GM12878 (cell line): Measurements from ENCODE around the gene RNF150. TPM values are rescaled to one million over a fixed set of nuclear protein-coding genes. Genes with fewer than 3 reads are reported as not detected.

Experiments
- IKZF1 ChIP-seq: fragments of 450-650 bp; conservative IDR thresholded peaks from 2 replicates; pipeline ENCODE4 v1.6.1; 2017; ENCODE audit warnings: antibody characterized with exemption, mild to moderate bottlenecking
- IRF5 ChIP-seq: fragments of 450-650 bp; IDR thresholded peaks from 2 replicates; pipeline ENCODE4 v1.6.1; 2017; ENCODE audit warnings: borderline replicate concordance
- LARP7 ChIP-seq: fragments of 450-650 bp; IDR thresholded peaks from 2 replicates; pipeline ENCODE4 v1.6.1; 2017; ENCODE audit warnings: mild to moderate bottlenecking
- NR2F1 ChIP-seq: fragments of 450-650 bp; conservative IDR thresholded peaks from 2 replicates; pipeline ENCODE4 v1.6.1; 2017; ENCODE audit warnings: mild to moderate bottlenecking
- POU2F2 ChIP-seq: IDR thresholded peaks from 3 replicates; pipeline ENCODE4 v1.6.1; 2011; ENCODE audit warnings: low read depth, mild to moderate bottlenecking, low read length, borderline replicate concordance
- RAD21 ChIP-seq: IDR thresholded peaks from 2 replicates; pipeline ENCODE4 v1.6.1; 2011; ENCODE audit warnings: mild to moderate bottlenecking, low read depth, low read length, moderate library complexity; ENCODE audit not compliant: insufficient read depth
- RCOR1 ChIP-seq: conservative IDR thresholded peaks from 2 replicates; pipeline ENCODE4 v1.6.1; 2012; ENCODE audit warnings: low read depth, low read length, improper control_type of control experiment
- SUZ12 ChIP-seq: fragments of 200-600 bp; sonication (generic); IDR thresholded peaks from one replicate; pipeline ENCODE4 v1.6.1; 2018; ENCODE audit warnings: antibody characterized with exemption, mild to moderate bottlenecking; ENCODE audit not compliant: unreplicated experiment
- polyA plus RNA-seq, 11 experiments: library from polyadenylated mRNA; depleted of rRNA in 4 of 11; unstranded in 6 of 11; stranded (reverse) in 5 of 11; fragments of >200 nt; fragmentation: Nextera tagmentation in 4 of 11; fragmentation: Illumina TruSeq in 1 of 11; extraction: Ambion mirVana in 4 of 11; extraction: Trizol in 1 of 11; gene quantifications; 1 replicate in 1 of 11; 2 replicates in 10 of 11; pipeline versions ENCODE4 v1.2.1 to v1.2.3, GENCODE V29; 2011 to 2016; ENCODE audit warnings: inconsistent platforms in 2 of 11, missing spikeins in 2 of 11, low read depth in 1 of 11
- total RNA-seq, 4 experiments: library from RNA; depleted of rRNA in 3 of 4; stranded (reverse); fragments of >200 nt in 3 of 4; fragmentation: Illumina TruSeq in 1 of 4; extraction: Trizol in 1 of 4; gene quantifications; 2 replicates each; pipeline versions ENCODE4 v1.2.1 to v1.2.3, GENCODE V29; 2013 to 2021
- TF ChIP-seq, protein P1 (sequence below): fragments of 450-650 bp; IDR thresholded peaks from 2 replicates; pipeline ENCODE4 v1.6.1; 2017; ENCODE audit warnings: mild to moderate bottlenecking, moderate library complexity
- TF ChIP-seq, protein P2 (sequence below): fragments of 450-650 bp; IDR thresholded peaks from 2 replicates; pipeline ENCODE4 v1.6.1; 2017; ENCODE audit warnings: mild to moderate bottlenecking

Gene RNF150
- total and polyA plus RNA-seq, 10 of the 15 experiments (the other 5 are each of a cell fraction or from before 2014, with no cell fraction given), result 0.01 to 2.3 (median 0.04) TPM; not detected in 6

DNA sequence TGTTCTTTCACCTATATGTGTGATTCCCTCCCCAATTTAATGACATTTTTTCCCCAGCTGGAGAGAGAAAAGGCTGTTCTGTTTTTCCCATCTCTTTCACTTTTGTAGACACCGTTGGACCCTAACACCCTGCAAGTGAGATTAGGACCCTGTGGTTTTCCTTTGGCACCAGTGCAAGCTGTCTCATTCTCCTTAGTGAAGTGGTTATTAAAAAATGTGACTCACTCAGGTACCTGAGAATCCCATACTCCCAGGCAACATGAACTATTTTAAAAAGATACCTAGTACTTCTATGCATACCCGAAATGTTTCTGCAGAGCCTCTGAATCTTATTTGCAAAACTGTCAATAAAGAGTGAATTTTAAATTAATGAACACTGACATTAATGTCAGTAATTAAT is 201.4 kb downstream of the RNF150 start (continued):
- TF ChIP-seq, protein P1, sequence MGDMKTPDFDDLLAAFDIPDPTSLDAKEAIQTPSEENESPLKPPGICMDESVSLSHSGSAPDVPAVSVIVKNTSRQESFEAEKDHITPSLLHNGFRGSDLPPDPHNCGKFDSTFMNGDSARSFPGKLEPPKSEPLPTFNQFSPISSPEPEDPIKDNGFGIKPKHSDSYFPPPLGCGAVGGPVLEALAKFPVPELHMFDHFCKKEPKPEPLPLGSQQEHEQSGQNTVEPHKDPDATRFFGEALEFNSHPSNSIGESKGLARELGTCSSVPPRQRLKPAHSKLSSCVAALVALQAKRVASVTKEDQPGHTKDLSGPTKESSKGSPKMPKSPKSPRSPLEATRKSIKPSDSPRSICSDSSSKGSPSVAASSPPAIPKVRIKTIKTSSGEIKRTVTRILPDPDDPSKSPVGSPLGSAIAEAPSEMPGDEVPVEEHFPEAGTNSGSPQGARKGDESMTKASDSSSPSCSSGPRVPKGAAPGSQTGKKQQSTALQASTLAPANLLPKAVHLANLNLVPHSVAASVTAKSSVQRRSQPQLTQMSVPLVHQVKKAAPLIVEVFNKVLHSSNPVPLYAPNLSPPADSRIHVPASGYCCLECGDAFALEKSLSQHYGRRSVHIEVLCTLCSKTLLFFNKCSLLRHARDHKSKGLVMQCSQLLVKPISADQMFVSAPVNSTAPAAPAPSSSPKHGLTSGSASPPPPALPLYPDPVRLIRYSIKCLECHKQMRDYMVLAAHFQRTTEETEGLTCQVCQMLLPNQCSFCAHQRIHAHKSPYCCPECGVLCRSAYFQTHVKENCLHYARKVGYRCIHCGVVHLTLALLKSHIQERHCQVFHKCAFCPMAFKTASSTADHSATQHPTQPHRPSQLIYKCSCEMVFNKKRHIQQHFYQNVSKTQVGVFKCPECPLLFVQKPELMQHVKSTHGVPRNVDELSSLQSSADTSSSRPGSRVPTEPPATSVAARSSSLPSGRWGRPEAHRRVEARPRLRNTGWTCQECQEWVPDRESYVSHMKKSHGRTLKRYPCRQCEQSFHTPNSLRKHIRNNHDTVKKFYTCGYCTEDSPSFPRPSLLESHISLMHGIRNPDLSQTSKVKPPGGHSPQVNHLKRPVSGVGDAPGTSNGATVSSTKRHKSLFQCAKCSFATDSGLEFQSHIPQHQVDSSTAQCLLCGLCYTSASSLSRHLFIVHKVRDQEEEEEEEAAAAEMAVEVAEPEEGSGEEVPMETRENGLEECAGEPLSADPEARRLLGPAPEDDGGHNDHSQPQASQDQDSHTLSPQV, result no peak
- TF ChIP-seq IKZF1, result no peak
- no peak for TF ChIP-seq SUZ12
- no peak for TF ChIP-seq RAD21
- no peak for TF ChIP-seq IRF5
- no peak for TF ChIP-seq NR2F1
- TF ChIP-seq RCOR1, result no peak
- no peak for TF ChIP-seq LARP7
- TF ChIP-seq POU2F2, result no peak
- TF ChIP-seq, protein P2, sequence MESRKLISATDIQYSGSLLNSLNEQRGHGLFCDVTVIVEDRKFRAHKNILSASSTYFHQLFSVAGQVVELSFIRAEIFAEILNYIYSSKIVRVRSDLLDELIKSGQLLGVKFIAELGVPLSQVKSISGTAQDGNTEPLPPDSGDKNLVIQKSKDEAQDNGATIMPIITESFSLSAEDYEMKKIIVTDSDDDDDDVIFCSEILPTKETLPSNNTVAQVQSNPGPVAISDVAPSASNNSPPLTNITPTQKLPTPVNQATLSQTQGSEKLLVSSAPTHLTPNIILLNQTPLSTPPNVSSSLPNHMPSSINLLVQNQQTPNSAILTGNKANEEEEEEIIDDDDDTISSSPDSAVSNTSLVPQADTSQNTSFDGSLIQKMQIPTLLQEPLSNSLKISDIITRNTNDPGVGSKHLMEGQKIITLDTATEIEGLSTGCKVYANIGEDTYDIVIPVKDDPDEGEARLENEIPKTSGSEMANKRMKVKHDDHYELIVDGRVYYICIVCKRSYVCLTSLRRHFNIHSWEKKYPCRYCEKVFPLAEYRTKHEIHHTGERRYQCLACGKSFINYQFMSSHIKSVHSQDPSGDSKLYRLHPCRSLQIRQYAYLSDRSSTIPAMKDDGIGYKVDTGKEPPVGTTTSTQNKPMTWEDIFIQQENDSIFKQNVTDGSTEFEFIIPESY, result no peak
